Measurements from ENCODE around the gene TBXAS1. TPM values are rescaled to one million over a fixed set of nuclear protein-coding genes. Genes with fewer than 3 reads are reported as not detected.

Gene TBXAS1
- total RNA-seq, 4 donors from 2014 or later: 6.2 to 23.0 (median 11.8) TPM

DNA sequence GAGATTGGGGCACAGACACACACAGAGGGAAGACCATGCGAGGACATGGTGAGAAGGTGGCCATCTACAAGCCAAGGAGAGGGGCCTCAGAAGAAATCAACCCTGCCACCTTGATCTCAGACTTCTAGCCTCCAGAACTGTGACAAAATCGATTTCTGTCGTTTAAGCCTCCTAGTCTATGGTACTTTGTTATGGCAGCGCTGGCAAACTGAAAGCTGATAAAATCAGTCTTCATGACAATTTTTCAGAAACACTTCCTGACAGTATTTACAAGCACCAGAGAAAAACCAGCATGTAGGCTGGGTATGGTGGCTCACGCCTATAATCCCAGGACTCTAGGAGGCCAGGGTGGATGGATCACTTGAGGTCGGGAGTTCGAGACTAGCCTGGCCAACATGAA is 229.5 kb downstream of the TBXAS1 start:
- Histone ChIP-seq H3K4me1 (peaks cover 0 to 39% (median 15%) of the 10 kb centered on the region in 3 donors), H3K9me3 (no peaks in the 10 kb centered on the region), H3K27ac (no peak overlapping the region), H3K27me3 (no peaks in the 10 kb centered on the region), H3K36me3 (peaks cover 0 to 40% of the 10 kb centered on the region in 2 donors), H3K4me3 (no peak overlapping the region)
- WGBS, 2 donors (ENCODE audit: low coverage in 1 of 2): 70 to 77% methylated on average over 7 of the region's 7 CpGs
- ATAC-seq: no peak
- TF ChIP-seq, protein P1, sequence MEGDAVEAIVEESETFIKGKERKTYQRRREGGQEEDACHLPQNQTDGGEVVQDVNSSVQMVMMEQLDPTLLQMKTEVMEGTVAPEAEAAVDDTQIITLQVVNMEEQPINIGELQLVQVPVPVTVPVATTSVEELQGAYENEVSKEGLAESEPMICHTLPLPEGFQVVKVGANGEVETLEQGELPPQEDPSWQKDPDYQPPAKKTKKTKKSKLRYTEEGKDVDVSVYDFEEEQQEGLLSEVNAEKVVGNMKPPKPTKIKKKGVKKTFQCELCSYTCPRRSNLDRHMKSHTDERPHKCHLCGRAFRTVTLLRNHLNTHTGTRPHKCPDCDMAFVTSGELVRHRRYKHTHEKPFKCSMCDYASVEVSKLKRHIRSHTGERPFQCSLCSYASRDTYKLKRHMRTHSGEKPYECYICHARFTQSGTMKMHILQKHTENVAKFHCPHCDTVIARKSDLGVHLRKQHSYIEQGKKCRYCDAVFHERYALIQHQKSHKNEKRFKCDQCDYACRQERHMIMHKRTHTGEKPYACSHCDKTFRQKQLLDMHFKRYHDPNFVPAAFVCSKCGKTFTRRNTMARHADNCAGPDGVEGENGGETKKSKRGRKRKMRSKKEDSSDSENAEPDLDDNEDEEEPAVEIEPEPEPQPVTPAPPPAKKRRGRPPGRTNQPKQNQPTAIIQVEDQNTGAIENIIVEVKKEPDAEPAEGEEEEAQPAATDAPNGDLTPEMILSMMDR (IDR thresholded peaks at IDR 0.05): no peak
- TF ChIP-seq POLR2A (IDR thresholded peaks at IDR 0.05) (no peak), POLR2AphosphoS5 (IDR thresholded peaks at IDR 0.05) (no peak), EP300 (IDR thresholded peaks at IDR 0.05) (no peak)

DNA sequence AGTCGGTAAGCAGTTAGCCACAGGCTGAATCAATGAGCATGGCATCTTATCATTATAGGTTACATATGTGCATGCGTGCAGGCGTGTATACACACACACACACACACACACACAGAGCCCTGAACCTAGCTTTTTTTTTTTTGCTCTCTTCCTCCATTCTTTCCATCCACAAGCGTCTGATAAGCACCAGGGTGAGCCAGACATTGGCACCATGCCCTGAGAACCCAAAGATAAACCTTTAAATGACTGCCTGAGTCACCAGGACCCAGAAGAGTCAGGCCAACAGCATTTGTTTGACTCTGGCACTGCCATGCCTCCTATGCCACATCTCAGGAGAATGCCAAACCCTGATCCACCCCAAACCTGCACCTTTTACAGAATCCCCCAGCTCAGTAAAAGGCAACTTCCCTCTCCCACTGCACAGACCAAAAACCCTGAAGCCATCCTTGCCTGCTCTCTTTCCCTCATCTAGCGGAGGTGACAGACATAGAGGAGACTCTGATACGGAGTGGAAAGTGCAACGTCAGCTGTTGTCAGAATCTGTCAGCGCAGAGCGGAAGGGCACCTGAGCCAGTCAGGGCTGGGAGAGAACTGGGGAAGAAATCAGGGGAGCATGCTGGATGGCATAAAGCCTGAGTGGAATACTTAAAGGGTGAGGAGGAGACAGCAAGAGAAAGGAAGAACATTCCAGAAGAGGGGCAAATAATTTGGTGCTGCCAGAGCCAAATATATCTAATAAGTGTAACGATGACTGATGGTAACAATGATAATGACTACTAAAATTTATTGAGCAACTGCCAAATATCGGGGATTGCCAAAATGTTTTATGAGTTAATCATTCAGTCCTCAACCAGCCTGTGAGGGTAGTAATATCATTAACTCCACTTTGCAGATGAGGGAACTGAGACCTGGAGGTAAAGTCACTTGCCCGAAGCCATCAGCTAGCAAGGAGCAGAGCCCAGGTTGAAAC is 230.5 kb downstream of the TBXAS1 start:
- no peak for ATAC-seq
- H3K4me1 ChIP-seq: peaks cover 0 to 39% (median 15%) of the 10 kb centered on the region in 3 donors
- TF ChIP-seq POLR2A (IDR thresholded peaks at IDR 0.05) (no peak), EP300 (IDR thresholded peaks at IDR 0.05) (no peak), POLR2AphosphoS5 (IDR thresholded peaks at IDR 0.05) (no peak)
- TF ChIP-seq, protein P1 (IDR thresholded peaks at IDR 0.05): no peak
- H3K9me3 ChIP-seq: no peaks in the 10 kb centered on the region
- 68% methylated on average over 8 to 10 of the region's 12 CpGs for WGBS, 2 donors (ENCODE audit: low coverage in 1 of 2)
- H3K36me3 ChIP-seq: peaks cover 0 to 32% of the 10 kb centered on the region in 2 donors
- H3K4me3 ChIP-seq: no peak overlapping the region
- H3K27me3 ChIP-seq: no peaks in the 10 kb centered on the region
- H3K27ac ChIP-seq: peak overlapping the region in 2 of 4 donors; percentile 91 to 94

GRCh38 chr7:140060243-140060630 is 231.2 kb downstream of the TBXAS1 start:
- no peak for ATAC-seq
- H3K27me3 ChIP-seq: no peaks in the 10 kb centered on the region
- 88 to 92% methylated on average over 2 of the region's 3 CpGs for WGBS, 2 donors (ENCODE audit: low coverage in 1 of 2)
- H3K9me3 ChIP-seq: no peaks in the 10 kb centered on the region
- no peak overlapping the region for H3K4me3 ChIP-seq
- TF ChIP-seq EP300 (IDR thresholded peaks at IDR 0.05) (no peak), POLR2A (IDR thresholded peaks at IDR 0.05) (no peak)
- TF ChIP-seq, protein P1 (IDR thresholded peaks at IDR 0.05): no peak
- H3K27ac ChIP-seq: peak overlapping the region in 2 of 4 donors; percentile 91 to 94
- peaks cover 0 to 39% (median 15%) of the 10 kb centered on the region in 3 donors for H3K4me1 ChIP-seq
- peaks cover 0 to 27% of the 10 kb centered on the region in 2 donors for H3K36me3 ChIP-seq

- peaks cover 0 to 20% of the 10 kb centered on the region in 2 donors for H3K36me3 ChIP-seq
- TF ChIP-seq, protein P1 (IDR thresholded peaks at IDR 0.05): no peak
- no peak for TF ChIP-seq POLR2A (IDR thresholded peaks at IDR 0.05)
- TF ChIP-seq EP300 (IDR thresholded peaks at IDR 0.05): no peak
- TF ChIP-seq POLR2AphosphoS5 (IDR thresholded peaks at IDR 0.05): no peak
- 62 to 83% methylated on average over 3 to 8 of the region's 11 CpGs for WGBS, 2 donors (ENCODE audit: low coverage in 1 of 2)
- H3K4me3 ChIP-seq: peak overlapping the region in 1 of 2 donors; percentile 84
- ATAC-seq: no peak
- no peaks in the 10 kb centered on the region for H3K27me3 ChIP-seq
- H3K9me3 ChIP-seq: peaks cover 0 to 6% (median 0%) of the 10 kb centered on the region in 3 donors
- H3K4me1 ChIP-seq: peaks cover 0 to 39% (median 15%) of the 10 kb centered on the region in 3 donors
- peak overlapping the region in 3 of 4 donors; percentile 89 to 94 (median 91) for H3K27ac ChIP-seq
These were observed 231.9 kb downstream of the TBXAS1 start for GRCh38 chr7:140060788-140061606.
